DOHH2 (cell line): ENCODE results near the gene ABITRAM.
"Not testable (repeated sequence)": the region's sequence is repeated elsewhere in the genome, so short reads cannot be mapped to it uniquely, and the experiment has no call there.

Experiments used
- H3F3A ChIP-seq: fragments of 200-600 bp; sonication (generic), shearing (Covaris generic); 2 replicates; pipeline ENCODE4 v1.6.0; 2016; ENCODE audit warnings: antibody characterized with exemption, mild to moderate bottlenecking; ENCODE audit not compliant: control insufficient read depth, insufficient read depth
- H3K27ac ChIP-seq: fragments of 200-600 bp; sonication (generic); 2 replicates; pipeline ENCODE4 v1.5.1; 2014; ENCODE audit warnings: low read depth, mild to moderate bottlenecking, low read length, moderate library complexity
- H3K27me3 ChIP-seq: fragments of 200-600 bp; sonication (generic); 2 replicates; pipeline ENCODE4 v1.6.1; 2014; ENCODE audit warnings: mild to moderate bottlenecking, low read length, mixed read lengths; ENCODE audit not compliant: control insufficient read depth
- H3K36me3 ChIP-seq: fragments of 200-600 bp; sonication (generic); 2 replicates; pipeline ENCODE4 v1.6.1; 2014; ENCODE audit warnings: mild to moderate bottlenecking, low read length, moderate library complexity, mixed read lengths; ENCODE audit not compliant: control insufficient read depth
- H3K4me1 ChIP-seq: fragments of 200-600 bp; sonication (generic); 2 replicates; pipeline ENCODE4 v1.6.1; 2014; ENCODE audit warnings: mild to moderate bottlenecking, low read length, mixed read lengths; ENCODE audit not compliant: control insufficient read depth
- H3K4me2 ChIP-seq: fragments of 200-600 bp; sonication (generic); 2 replicates; pipeline ENCODE4 v1.6.0; 2014; ENCODE audit warnings: mild to moderate bottlenecking, low read length, moderate library complexity
- H3K4me3 ChIP-seq: fragments of 200-600 bp; sonication (generic); 2 replicates; pipeline ENCODE4 v1.5.1; 2014; ENCODE audit warnings: mild to moderate bottlenecking, low read length, mixed read lengths
- H3K79me2 ChIP-seq: fragments of 200-600 bp; sonication (generic); 2 replicates; pipeline ENCODE4 v1.6.1; 2014; ENCODE audit warnings: mild to moderate bottlenecking, low read length, mixed read lengths; ENCODE audit not compliant: control insufficient read depth
- H3K9me2 ChIP-seq: fragments of 200-600 bp; sonication (generic); replicated peaks from 2 replicates; pipeline ENCODE4 v1.6.1; 2014; ENCODE audit warnings: mild to moderate bottlenecking, low read length, mixed read lengths; ENCODE audit not compliant: control insufficient read depth
- H3K9me3 ChIP-seq: fragments of 200-600 bp; sonication (generic); 2 replicates; pipeline ENCODE4 v1.6.1; 2014; ENCODE audit warnings: antibody characterized with exemption, low read length, mixed read lengths; ENCODE audit not compliant: control insufficient read depth, insufficient read depth
- H4K20me1 ChIP-seq: fragments of 200-600 bp; sonication (generic); 2 replicates; pipeline ENCODE4 v1.6.0; 2014; ENCODE audit warnings: low read depth, mild to moderate bottlenecking, antibody characterized with exemption, low read length, moderate library complexity; ENCODE audit not compliant: control insufficient read depth, insufficient read depth
- EZH2phosphoT487 ChIP-seq: fragments of 200-600 bp; sonication (generic); IDR thresholded peaks from 2 replicates; pipeline ENCODE4 v1.6.1; 2017; ENCODE audit warnings: borderline replicate concordance, mild to moderate bottlenecking, antibody characterized with exemption, low read length, moderate library complexity, mixed read lengths
- TF ChIP-seq, protein P1 (sequence below): fragments of 200-600 bp; sonication (generic); IDR thresholded peaks from one replicate; pipeline ENCODE4 v1.5.1; 2014; ENCODE audit warnings: antibody characterized with exemption, mild to moderate bottlenecking, low read depth, low read length; ENCODE audit not compliant: poor library complexity, severe bottlenecking

ABITRAM gene

GRCh38 chr9:108913391-108913790 lies 20.8 kb upstream of the ABITRAM start:
- no peaks in the 10 kb centered on the region for H3K79me2 ChIP-seq
- no peak overlapping the region for H3K27ac ChIP-seq
- H4K20me1 ChIP-seq, result no peaks in the 10 kb centered on the region
- TF ChIP-seq, protein P1, sequence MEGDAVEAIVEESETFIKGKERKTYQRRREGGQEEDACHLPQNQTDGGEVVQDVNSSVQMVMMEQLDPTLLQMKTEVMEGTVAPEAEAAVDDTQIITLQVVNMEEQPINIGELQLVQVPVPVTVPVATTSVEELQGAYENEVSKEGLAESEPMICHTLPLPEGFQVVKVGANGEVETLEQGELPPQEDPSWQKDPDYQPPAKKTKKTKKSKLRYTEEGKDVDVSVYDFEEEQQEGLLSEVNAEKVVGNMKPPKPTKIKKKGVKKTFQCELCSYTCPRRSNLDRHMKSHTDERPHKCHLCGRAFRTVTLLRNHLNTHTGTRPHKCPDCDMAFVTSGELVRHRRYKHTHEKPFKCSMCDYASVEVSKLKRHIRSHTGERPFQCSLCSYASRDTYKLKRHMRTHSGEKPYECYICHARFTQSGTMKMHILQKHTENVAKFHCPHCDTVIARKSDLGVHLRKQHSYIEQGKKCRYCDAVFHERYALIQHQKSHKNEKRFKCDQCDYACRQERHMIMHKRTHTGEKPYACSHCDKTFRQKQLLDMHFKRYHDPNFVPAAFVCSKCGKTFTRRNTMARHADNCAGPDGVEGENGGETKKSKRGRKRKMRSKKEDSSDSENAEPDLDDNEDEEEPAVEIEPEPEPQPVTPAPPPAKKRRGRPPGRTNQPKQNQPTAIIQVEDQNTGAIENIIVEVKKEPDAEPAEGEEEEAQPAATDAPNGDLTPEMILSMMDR, result no peak
- no peak for TF ChIP-seq EZH2phosphoT487
- peaks cover 61% of the 10 kb centered on the region for H3K36me3 ChIP-seq
- H3K4me3 ChIP-seq, result no peak overlapping the region
- no peaks in the 10 kb centered on the region for H3K27me3 ChIP-seq
- H3K9me3 ChIP-seq, result no peaks in the 10 kb centered on the region
- H3F3A ChIP-seq, result no peaks in the 10 kb centered on the region
- no peaks in the 10 kb centered on the region for H3K9me2 ChIP-seq
- H3K4me1 ChIP-seq, result no peaks in the 10 kb centered on the region
- no peak overlapping the region for H3K4me2 ChIP-seq

DNA sequence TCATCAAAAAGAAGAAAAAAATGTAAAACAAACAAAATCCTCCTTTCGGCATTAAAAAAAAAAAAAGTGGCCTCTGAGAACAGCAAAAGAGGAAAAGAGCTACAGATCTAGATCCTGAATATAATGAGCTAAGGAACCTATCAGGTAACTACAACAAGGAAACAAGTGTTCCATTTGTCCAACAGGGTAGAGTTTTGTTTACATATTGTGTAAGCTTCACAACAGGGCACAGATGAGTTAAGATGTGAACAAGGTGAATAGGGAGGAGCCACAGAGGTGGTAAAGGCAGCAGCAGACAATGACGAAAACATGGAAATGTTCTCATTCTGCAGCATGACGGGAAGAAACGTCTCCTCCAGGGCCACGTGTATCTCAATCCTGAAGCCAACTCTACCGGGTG lies 14.7 kb upstream of the ABITRAM start:
- no peaks in the 10 kb centered on the region for H3K9me3 ChIP-seq
- no peak for TF ChIP-seq EZH2phosphoT487
- TF ChIP-seq, protein P1, result no peak

DNA sequence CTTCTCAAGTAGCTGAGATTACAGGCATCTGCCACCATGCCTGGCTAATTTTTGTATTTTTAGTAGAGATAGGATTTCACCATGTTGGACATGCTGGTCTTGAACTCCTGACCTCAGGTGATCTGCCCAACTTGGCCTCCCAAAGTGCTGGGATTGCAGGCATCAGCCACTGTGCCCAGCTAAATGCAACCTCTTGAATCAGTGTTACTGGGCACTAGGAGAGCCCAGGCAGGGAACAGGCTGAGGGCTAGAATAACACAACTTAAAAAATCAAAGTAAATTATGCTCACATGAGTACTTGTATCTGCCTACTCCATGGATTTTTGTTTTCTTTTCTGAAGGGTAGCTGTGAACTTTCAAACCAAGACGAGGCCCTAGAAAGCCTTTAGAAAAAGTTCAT lies 13.8 kb upstream of the ABITRAM start:
- H3K4me2 ChIP-seq, H3K9me3 ChIP-seq, H3K4me1 ChIP-seq, H3K9me2 ChIP-seq, H3K27ac ChIP-seq, H3K79me2 ChIP-seq, H3K4me3 ChIP-seq, H3F3A ChIP-seq, H3K27me3 ChIP-seq, H4K20me1 ChIP-seq: not testable (repeated sequence)
- peaks cover 58% of the 10 kb centered on the region for H3K36me3 ChIP-seq

More for the DNA sequence above, 14.7 kb upstream of the ABITRAM start:
- Histone ChIP-seq H3K36me3 (peaks cover 54% of the 10 kb centered on the region), H3F3A (no peaks in the 10 kb centered on the region), H3K4me3 (no peak overlapping the region), H3K4me2 (no peak overlapping the region), H3K79me2 (no peaks in the 10 kb centered on the region), H3K27me3 (no peaks in the 10 kb centered on the region), H3K4me1 (no peaks in the 10 kb centered on the region), H3K27ac (no peak overlapping the region), H3K9me2 (no peaks in the 10 kb centered on the region), H4K20me1 (no peaks in the 10 kb centered on the region)

DNA sequence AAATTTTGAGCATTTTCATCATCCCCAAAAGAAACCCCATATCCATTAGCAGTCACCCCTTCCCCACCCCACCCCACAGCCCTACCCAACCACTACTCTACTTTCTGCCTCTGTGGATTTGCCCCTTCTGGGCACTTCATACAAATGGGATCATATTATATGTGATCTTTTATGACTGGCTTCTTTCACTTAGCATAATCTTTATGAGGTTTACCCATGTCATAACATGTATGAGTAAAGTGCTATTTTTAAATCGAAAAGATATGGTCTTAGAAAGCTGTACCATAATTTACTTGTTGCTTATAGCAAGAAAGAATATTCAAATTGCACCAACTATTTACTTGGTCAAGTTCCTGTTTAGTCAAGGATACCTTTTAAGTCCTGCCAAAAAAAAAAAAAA lies 13.0 kb upstream of the ABITRAM start:
- H3K9me2 ChIP-seq, result no peaks in the 10 kb centered on the region
- H3K27ac ChIP-seq, result no peak overlapping the region
- no peak overlapping the region for H3K4me2 ChIP-seq
- H3K9me3 ChIP-seq, result no peaks in the 10 kb centered on the region
- H4K20me1 ChIP-seq, result no peaks in the 10 kb centered on the region
- no peak overlapping the region for H3K4me3 ChIP-seq
- no peaks in the 10 kb centered on the region for H3K27me3 ChIP-seq
- H3K79me2 ChIP-seq, result no peaks in the 10 kb centered on the region
- TF ChIP-seq EZH2phosphoT487, result no peak
- TF ChIP-seq, protein P1, result no peak
- no peaks in the 10 kb centered on the region for H3K4me1 ChIP-seq
- H3F3A ChIP-seq, result no peaks in the 10 kb centered on the region
- H3K36me3 ChIP-seq, result peaks cover 60% of the 10 kb centered on the region
